ENCODE measurements around the gene SRGAP2B. TPM values are rescaled to one million over a fixed set of nuclear protein-coding genes. Genes with fewer than 3 reads are reported as not detected.
"Not testable (repeated sequence)": the region's sequence is repeated elsewhere in the genome, so short reads cannot be mapped to it uniquely, and the experiment has no call there.

Gene SRGAP2B
- polyA plus RNA-seq, 3 donors = 26.3 to 42.6 (median 31.5) TPM

DNA sequence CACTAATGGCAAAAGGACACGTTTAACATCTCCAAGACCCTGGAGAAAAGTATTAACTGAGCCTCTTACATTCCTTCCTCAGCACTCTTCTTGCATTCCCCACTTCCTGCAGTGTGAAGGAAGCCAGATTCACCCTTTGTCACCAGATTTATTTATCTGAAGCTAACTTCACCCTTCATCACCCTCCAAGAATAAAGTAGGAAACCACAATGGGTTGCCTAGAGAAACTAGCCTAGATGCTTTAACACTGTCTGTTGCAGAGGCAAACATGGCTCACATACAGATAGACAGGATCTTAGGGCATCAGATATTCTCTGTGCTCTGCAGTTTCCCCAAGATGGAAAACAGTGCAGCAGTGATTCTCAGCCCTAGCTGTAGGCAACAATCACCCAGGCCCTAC, 147.6 kb downstream of the SRGAP2B start:
- not testable (repeated sequence) for DNase-seq

DNA sequence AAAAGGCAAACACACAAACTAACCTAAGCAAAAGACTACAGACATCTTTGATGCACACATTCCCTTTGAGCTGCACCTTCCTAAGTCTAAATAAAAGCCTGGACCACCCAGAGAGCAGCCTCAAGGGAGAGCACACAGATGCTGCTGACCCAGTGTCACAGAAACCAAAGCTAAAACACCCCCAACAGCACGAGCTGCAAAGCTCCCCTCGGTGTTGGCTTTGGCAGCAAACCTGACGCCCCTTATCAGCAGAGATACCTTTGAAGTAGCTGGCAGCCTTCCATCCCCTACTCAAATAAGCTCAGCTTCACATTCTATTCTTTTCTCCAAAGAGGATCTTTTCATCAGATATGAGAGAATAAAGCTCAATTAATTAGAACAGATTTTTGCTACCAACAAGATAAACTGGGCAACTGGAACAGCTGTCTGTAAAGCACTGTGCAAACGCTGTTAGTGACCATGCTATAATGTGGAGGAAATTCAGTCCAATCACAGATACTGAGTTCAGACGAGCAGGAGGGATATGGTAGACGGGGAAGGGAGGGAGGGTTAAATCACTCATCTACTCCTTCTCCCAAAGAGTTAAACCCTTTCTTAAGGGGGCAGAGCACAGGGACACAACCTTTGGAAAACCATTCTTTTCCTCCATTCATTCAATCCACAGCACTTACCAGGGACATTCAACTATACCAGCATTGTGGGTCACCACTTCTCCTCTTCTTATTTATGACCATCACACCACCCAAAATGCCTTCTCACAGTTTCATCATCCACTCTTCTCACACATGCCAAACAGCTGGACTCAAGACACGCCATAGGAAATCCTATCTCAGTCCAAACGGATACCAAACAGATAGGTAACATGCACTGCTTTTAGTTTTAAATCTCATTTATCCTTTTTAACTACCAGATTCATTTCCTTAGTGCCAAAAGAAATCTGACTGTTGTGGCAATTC, 148.3 kb downstream of the SRGAP2B start:
- DNase-seq = not testable (repeated sequence)

DNA sequence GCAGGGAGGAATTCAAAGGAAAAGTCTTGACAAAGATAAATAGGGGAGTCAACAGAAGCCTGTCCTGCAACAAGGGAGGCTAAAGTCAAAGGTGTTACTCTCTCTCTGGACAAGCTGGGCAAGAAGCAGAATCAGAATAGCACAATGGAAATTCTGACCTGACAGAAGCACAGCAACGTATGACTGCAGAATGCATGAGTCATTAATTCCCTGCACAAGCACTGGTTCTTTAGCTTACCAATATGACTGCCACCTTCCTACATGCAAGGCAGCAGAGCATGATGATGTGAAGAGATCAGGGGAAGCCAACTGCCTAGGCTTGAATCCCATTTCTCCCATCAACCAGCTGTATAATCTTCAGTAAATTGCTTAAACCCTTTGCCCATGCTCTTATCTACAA, 153.4 kb downstream of the SRGAP2B start:
- not testable (repeated sequence) for DNase-seq

DNA sequence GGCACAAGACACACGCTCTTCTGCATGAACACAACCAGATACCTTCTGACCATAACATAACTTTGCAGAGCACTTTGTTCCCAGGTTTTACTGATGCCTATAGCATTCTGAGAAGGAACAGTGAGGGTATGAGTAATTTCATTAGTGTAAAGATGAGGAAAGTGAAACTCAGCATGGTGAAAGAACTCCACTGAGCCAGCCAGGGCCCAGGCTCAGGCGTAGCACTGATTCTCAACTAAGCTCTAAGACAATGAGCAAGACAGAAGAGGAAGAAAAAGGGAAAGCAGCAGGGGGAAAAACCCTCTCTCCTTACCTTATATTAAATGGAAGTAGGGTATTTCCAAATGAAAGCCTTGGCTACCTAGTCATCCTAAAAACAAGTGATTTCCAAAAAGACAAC, 155.1 kb downstream of the SRGAP2B start:
- DNase-seq = not testable (repeated sequence)

DNA sequence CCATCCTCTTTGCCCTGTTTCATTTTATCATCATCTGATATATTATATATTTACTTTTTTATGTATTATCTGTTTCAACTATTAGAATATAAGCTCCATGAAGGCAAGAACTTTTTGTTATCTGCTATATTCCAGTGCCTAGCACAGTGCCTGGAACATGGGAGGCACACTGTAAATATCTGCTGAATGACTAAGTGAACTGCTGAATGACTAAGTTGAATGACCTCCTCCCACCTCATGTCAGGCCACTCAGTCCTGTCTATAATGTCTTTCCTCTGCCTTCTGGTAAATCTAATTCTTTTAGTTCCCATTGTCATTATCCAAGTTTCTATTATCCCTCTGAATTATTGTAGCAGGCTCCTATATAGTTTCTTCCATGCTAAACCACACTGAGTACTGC, 156.5 kb downstream of the SRGAP2B start:
- not testable (repeated sequence) for DNase-seq

DNA sequence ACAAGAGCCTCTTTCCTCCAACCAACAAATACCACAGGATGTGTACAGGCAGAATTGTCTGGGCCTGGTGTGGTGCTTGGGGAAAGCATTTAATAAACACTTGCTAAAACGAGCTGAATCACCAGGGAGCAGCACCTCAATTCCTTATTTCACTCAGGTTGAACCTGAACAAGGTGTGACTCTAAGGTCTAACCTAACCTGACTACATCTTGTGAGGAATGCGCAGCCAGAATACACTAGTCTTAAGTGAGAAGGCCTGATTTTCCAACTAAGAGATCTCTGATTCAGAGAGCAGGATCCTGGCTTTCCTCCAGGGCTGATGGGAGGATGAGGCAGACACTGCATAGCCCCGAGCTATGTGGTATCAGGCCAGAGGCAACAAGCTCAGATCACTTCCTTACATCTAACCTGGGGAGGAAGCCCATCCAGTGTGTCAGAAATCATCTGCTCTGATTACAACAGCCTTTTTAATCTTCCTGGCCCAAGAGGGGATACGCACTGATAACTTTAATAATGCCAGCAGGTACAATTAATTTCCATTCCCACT, 158.9 kb downstream of the SRGAP2B start:
- DNase-seq = not testable (repeated sequence)

DNA sequence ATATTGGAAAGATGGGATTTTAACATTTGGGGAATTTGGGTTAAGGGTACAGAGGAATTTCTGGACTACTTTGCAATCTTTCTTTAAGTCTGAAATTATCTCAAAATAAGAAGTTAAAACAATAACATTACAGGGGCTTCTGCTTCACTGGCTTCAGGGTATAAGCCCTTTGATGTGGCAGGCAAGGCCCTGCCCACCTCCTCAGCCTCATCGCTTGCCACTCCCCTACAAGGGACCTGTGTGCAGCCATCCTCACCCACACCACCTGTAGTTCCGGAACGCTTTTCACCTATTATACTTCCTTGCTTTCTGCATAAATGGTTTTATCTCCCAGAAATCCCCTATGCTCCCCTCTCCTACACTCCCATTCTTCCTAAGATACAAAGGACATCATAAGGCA, 159.8 kb downstream of the SRGAP2B start:
- not testable (repeated sequence) for DNase-seq

DNA sequence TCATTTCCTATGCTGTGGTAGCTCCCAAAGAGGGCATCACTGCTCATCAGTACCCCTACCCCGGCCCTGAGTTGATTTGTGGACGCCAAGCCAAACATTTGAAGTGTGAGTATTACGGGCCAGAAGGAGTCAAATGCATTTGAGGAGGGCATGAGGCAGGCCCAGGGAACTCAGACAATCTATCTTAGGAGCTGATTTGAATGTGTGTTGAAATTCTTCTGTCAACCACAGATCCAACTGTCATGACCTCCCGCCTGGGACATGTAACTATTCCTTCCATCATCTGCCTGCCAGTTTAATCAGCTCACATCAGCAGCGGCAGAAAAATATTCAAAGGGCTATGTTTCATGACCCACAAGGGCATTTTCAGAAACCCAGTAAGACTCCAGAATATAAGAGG, 162.1 kb downstream of the SRGAP2B start:
- DNase-seq = not testable (repeated sequence)

DNA sequence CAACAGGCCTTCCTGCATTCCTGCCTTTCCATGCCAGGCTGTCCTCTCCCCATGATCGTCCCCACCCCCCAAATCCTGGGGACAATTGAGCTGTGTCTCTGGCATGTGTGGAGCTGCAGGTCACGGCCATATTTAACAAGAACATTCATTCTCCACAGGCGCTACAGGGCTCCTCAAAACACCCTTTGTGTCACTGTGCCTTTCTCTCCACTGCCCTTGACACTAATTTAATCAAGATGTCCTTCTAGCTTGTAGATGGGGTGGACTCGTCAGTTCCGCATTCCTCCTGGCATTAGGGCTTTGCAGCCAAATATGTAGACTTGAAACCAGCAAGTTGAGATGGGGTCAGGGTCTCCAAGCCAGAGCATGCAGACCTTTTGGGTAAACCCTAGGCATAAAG, 163.0 kb downstream of the SRGAP2B start:
- DNase-seq = not testable (repeated sequence)

DNA sequence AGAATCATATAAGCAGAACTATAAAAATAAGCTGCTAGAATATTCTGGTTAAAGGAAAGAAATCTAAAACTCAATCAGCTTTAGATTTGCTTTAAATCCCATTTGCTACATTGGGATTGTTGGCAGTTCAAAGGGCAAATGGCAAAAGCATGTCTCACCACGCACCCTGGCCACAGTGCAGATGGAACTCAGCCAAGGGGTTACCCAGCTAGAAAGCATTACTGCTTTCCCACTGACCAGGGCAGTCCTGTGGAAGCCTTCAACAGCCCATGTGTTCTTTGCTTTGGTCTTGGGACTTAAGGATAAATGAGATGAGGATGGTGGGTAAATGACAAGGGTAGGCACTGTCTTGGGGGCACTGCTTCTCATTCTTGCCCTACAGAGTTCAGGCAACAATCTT, 163.6 kb downstream of the SRGAP2B start:
- DNase-seq = not testable (repeated sequence)

DNA sequence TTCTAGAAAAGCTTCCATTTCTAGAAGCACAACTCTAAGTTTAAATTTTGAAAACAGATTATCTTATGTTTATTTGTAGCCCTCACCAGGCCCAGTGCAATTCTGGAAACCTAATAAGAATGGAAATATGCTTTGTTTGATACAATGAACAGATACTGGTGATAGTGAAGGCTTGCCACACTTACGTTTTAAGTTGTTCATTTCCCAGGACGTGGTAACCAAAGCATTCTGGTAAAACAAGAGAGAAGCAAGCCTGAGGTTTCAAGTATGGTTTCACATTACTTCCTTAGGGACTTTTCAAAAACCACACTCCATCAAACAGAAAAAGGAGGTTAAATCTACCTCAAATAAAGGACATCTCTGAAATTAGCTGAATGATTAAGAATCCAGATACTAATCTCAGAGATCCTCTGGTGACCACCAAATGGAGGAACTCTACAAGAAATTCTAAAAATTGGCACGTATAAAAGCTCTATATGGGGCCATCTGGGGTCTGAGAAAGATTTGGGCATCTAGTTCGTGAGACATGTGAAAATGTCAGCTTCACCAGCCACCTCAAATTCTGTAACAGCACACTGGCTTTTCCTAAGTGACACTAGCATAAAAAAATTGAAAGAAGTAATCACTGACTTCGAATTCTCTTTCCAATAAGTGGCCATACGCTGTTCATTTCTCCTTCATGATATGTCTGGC, 164.9 kb downstream of the SRGAP2B start:
- not testable (repeated sequence) for DNase-seq

DNA sequence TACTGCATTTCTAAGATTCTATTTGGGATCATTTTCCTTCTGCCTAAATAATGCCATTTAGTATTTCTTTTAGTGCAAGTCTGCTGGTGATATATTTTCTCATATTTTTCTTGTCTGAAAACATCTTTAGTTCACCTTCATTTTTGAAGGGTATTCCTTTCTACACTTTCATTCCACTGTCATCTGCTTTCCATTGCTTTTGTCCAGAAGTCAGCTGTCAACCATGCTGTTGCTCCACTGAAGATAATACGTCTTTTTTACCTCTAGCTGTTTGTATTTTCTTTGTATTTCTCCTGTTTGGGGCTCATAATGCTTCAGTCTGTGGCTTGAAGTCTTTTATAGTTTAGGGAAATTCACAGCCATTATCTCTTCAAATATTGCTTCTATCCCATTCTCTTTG, 167.8 kb downstream of the SRGAP2B start:
- not testable (repeated sequence) for DNase-seq

DNA sequence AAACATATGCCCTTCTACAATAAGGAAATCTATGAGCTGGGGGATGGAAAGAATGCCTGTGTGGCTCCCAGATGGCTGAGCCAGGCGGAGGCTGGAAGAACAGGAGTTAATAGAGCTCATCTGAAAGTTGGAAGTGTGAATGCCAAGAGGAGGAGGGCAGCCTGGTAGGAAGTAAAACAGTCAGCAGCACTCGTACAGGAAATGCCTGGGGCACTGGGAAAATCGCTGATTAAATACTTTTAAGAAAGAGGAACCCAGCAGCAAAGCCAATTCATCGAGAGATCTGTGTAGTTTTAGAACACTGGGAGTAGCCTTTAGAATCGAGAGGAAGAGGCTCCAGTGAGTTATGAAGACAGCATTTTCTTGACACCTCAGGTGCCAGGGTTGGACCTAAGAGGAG, 171.5 kb downstream of the SRGAP2B start:
- DNase-seq = not testable (repeated sequence)

DNA sequence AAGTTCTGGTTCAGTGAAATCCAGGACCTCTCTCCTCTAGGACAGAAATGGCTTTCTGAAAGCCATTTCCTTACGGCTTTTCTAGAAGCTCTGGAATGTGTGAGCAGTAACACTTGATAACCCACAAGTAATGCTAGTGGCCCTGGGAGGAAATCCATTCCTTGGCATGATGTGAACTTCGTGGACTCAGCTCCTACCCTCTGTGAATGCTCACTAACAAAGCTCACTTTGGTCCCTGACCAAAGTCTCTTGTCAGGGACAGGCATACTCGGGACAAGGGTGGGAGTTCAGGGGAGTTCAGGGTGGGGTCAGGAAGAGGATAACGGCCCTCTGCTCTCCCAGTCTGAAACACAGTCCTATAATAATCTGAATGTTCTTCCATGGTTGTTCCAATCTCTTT, 172.3 kb downstream of the SRGAP2B start:
- not testable (repeated sequence) for DNase-seq

DNA sequence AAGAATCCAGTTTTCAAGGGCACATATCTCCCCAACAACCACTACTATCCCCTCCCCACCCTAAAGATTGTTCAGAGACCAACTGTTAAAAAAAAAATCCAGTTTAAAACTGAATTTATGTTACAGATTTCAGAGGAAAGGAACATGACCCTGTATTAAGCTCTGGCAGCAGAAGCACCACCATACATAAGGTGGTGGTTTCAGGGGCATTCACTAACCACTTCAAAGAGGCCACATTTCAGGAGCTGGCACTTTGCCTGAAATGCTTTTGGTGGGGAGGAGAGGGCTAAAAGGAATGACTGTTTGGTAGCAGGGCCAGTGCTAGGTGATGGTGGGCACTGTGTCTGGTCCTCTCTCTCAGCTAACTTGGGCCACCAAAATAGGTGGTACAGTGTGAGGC, 176.0 kb downstream of the SRGAP2B start:
- DNase-seq = not testable (repeated sequence)

DNA sequence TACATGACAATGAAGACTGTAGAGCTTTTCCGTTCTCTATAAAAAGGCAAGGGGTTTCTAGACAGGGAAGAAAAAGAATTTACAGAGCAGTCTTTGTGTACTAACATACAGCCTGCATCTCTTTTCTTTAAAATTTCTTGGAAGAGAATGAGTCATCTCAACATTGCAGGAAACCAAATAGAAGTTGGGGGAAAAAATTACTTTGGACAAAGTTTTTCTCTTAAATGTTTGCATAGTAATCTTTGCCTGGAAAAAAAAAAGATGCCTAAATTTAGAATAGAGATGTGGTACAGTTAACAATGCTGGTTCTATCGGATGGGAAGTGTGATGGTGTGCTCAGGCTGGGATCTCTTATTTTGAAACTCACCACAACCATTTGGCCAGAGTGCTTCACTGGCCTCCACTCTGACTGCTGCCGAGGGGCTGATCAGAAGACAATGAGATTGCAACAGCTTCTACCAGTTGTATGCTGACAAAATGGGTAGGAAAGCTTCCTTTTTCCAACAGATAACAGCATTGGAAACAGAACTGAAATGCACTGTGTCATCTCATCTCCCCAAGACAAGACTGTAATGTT, 177.0 kb downstream of the SRGAP2B start:
- not testable (repeated sequence) for DNase-seq

DNA sequence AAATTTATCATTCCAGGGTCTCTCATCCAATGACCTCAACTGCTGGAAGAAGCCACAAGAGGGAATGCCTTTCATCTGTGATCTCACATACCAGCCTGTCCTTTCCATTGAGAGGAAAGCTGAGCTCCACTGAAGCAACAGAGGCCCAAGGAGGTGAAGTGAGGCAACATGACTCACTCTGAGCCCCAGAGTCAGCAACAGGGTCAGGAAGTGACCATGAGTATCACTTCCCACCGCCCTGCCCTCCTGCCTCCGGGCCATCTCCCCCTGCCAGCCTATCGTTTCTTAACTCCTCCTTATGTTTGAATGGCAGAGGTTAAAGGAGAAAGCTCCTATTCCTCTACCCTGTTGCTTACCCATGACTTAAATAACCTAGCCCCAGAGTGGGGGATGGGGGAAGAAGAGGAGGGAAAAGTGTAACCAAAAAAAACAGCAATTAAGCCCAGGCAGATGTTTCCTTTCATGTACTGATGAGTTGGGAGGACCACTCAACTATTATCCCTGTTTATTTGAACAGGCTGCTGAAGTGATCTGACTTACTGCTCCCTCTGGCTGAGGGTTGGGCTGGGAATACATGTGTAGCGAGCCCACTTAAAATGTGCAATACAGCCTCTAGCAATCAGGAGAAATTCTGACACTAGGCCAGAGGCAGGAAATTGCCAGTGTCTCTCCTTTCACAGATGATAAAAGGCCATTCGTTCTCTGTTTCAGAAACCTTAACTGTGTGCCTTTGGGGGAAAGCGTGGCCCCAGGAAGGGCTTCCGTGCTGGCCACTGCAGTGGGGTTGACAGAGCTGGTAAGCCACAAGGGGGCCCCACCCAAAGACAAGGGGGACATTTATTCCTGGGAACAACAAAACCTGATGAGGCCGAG, 177.7 kb downstream of the SRGAP2B start:
- not testable (repeated sequence) for DNase-seq

DNA sequence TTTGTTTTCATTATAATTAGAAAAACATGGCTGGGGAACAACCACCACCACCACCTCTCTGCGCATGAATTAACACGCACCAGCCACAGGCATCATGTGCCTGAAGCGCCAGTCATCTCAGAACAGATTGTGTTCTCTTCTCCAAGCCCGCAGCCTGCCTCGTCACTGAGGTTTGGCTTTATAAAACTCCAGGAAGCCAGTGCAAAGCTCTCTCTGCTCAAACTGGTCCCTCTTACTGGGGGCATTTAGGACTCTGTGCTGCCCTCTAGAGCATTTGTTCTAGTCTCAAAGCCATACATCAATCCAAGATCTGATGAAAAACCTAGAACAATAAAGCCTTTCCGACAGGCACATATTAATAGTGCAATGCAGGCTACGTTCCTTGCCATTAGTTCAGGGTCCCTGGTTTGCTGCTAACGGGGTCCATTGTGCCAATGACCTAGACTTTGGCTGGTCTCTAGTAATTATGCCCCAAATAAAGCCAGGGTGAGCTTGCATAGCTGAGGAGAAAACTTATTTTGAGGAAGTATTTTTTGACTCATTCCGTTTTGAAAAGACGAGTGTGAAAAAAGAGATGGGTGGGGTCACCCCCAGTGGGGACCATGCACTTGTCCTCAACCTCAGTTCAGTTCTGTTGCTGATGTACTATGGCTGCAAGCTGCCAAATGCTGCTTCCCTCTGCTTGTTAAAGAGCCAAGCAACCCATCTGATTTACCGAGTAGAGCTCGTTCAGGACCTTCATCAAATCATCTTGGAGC, 181.0 kb downstream of the SRGAP2B start:
- DNase-seq = not testable (repeated sequence)

DNA sequence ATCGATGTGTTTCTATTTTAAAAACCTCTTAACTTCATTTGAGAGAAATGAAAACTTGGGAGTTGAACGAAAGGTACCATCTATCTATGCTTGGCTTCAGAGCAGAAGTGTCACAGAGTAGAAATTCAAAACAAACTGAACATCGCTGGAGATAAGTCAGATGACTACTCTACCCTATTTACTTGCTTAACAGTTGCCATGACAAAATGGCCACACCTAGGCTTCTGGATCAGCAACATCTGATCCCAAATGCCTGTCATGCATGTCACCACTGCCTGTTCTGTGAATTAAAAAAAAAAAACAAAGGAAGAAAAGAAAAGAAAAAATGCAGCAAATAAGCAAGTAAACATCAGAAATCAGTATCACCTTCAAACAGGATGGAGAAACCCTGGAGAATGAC, 181.7 kb downstream of the SRGAP2B start:
- not testable (repeated sequence) for DNase-seq

DNA sequence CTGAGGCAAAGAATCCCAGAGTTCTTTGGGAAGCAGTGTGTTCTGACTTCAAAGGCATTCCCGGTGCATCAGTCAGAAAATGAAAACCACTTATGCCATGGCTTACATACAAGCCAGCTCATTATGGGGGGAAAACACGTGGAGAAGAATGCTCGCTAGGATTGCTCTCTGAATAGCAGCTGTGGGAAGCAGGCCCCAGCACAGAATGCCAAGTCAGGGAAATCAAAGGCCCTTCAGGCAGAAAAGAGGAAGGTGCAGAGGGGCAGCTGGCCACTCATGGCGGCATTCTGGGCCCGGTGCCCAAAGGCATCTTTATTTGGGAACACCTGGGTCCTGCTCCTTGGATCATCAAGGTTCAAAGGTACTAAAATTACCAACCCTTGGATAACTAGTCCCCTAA, 184.4 kb downstream of the SRGAP2B start:
- not testable (repeated sequence) for DNase-seq

All from renal pelvis (tissue), 4 donors.